HepG2 (cell line): ENCODE data around the gene EOMES. TPM values are rescaled to one million over a fixed set of nuclear protein-coding genes. Genes with fewer than 3 reads are reported as not detected.

ENCODE experiments used
- MEIS1 ChIP-seq: sonication (generic); formaldehyde crosslinking; IDR thresholded peaks from 2 replicates; pipeline ENCODE4 v1.9.0; 2021; ENCODE audit warnings: mild to moderate bottlenecking, missing genetic modification reagents, moderate library complexity, borderline replicate concordance
- PAF1 ChIP-seq: IDR thresholded peaks from 2 replicates; pipeline ENCODE4 v1.6.1; 2016; ENCODE audit warnings: missing genetic modification reagents, missing compliant biosample characterization
- RAD51 ChIP-seq: fragments of 450-650 bp; IDR thresholded peaks from 2 replicates; pipeline ENCODE4 v1.6.1; 2016; ENCODE audit warnings: borderline replicate concordance
- SAFB2 ChIP-seq: sonication (generic); formaldehyde crosslinking; IDR thresholded peaks from 2 replicates; pipeline ENCODE4 v1.5.1; 2020; ENCODE audit warnings: missing genetic modification reagents, low read depth, mild to moderate bottlenecking, borderline replicate concordance
- STAG1 ChIP-seq: sonication (generic); formaldehyde crosslinking; IDR thresholded peaks from 2 replicates; pipeline ENCODE4 v1.4.0; 2020; ENCODE audit warnings: missing genetic modification reagents
- ZNF567 ChIP-seq: sonication (generic); formaldehyde crosslinking; IDR thresholded peaks from 2 replicates; pipeline ENCODE4 v1.8.1; 2023; ENCODE audit warnings: mild to moderate bottlenecking, missing genetic modification reagents, borderline replicate concordance
- polyA plus RNA-seq, 8 experiments: library from polyadenylated mRNA; depleted of rRNA in 3 of 8; stranded (reverse) in 7 of 8; unstranded in 1 of 8; fragments of >200 nt; fragmentation: Illumina TruSeq in 4 of 8; extraction: Trizol in 4 of 8; gene quantifications; 2 replicates each; pipeline versions ENCODE4 v1.2.1 to v1.2.3, GENCODE V29; 2011 to 2016; ENCODE audit warnings: low read depth in 4 of 8, missing spikeins in 1 of 8, mixed read lengths in 1 of 8; ENCODE audit not compliant: insufficient read depth in 1 of 8
- total RNA-seq, 5 experiments: library from RNA; depleted of rRNA; stranded (reverse); fragments of >200 nt; fragmentation: Illumina TruSeq; extraction: Trizol; gene quantifications; 2 replicates each; pipeline ENCODE4 v1.2.3, GENCODE V29; 2016; ENCODE audit warnings: low read depth in 1 of 5
- TF ChIP-seq, protein P1 (sequence below): sonication (generic); formaldehyde crosslinking; IDR thresholded peaks from 2 replicates; pipeline ENCODE4 v1.4.0; 2020; ENCODE audit warnings: missing genetic modification reagents
- TF ChIP-seq, protein P2 (sequence below): sonication (generic); formaldehyde crosslinking; conservative IDR thresholded peaks from 2 replicates; pipeline ENCODE4 v1.4.0; 2020; ENCODE audit warnings: mild to moderate bottlenecking, missing genetic modification reagents, moderate library complexity

EOMES gene
- total and polyA plus RNA-seq, 2 of the 13 experiments (the other 11 are each of a cell fraction or from before 2014, with no cell fraction given), result 0.11 to 0.12 TPM

DNA sequence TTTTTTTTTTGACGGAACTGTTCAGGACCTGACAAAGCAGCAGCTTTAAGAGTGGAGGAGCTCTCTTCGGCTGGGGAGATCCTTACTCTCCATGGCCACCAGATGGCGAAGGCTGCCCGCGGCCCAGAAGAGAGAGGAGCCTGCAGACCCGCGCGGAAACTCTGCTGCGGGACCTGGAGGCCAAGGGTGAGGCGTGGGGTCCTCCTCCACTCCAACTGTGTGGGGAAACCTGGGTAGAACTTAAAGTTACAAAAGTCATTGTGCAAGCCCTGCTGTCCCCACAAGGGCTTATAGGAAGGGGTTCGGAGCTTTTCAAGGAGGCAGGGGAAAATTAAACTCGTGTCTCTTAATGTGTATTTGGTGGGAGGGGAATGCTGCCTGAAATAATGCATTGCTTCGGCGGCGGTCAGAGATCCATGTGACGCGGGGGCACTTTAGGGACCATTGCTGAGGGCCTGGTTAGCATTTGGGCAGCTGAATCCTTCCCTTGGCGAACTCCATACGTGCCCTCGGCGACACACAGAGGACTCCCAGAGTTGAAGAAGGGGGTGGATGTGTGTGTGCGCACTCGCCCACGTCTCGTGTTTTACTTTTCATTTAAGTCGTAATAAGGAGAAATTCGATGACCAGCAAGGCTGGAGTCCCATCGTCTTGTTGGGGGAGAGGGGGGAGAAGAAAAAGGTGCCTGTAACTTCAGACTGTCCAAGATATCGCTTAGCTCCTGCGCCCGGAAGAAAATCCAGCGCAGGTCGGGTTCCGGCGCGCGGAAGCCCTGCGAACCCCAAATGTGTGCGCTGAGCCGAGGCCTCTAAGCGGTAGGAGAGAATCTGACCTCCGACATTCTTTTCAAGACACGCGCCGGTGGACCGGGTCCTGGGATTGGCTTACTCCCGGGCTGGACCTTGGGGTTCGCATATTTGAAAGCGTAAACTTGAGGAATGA lies 9.7 kb downstream of the EOMES start (continued):
- TF ChIP-seq, protein P1, sequence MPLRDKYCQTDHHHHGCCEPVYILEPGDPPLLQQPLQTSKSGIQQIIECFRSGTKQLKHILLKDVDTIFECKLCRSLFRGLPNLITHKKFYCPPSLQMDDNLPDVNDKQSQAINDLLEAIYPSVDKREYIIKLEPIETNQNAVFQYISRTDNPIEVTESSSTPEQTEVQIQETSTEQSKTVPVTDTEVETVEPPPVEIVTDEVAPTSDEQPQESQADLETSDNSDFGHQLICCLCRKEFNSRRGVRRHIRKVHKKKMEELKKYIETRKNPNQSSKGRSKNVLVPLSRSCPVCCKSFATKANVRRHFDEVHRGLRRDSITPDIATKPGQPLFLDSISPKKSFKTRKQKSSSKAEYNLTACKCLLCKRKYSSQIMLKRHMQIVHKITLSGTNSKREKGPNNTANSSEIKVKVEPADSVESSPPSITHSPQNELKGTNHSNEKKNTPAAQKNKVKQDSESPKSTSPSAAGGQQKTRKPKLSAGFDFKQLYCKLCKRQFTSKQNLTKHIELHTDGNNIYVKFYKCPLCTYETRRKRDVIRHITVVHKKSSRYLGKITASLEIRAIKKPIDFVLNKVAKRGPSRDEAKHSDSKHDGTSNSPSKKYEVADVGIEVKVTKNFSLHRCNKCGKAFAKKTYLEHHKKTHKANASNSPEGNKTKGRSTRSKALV, result 0 out of 2 replicates have a peak, but pooled peaks have one; percentile 16
- TF ChIP-seq PAF1 (CRISPR knock-in tag) (no peak), STAG1 (peak; percentile 87), ZNF567 (CRISPR knock-in tag) (no peak), RAD51 (no peak), SAFB2 (CRISPR knock-in tag) (no peak), MEIS1 (CRISPR knock-in tag) (peak; percentile 41; the same call in 1 of the 2 replicates)
- TF ChIP-seq, protein P2, sequence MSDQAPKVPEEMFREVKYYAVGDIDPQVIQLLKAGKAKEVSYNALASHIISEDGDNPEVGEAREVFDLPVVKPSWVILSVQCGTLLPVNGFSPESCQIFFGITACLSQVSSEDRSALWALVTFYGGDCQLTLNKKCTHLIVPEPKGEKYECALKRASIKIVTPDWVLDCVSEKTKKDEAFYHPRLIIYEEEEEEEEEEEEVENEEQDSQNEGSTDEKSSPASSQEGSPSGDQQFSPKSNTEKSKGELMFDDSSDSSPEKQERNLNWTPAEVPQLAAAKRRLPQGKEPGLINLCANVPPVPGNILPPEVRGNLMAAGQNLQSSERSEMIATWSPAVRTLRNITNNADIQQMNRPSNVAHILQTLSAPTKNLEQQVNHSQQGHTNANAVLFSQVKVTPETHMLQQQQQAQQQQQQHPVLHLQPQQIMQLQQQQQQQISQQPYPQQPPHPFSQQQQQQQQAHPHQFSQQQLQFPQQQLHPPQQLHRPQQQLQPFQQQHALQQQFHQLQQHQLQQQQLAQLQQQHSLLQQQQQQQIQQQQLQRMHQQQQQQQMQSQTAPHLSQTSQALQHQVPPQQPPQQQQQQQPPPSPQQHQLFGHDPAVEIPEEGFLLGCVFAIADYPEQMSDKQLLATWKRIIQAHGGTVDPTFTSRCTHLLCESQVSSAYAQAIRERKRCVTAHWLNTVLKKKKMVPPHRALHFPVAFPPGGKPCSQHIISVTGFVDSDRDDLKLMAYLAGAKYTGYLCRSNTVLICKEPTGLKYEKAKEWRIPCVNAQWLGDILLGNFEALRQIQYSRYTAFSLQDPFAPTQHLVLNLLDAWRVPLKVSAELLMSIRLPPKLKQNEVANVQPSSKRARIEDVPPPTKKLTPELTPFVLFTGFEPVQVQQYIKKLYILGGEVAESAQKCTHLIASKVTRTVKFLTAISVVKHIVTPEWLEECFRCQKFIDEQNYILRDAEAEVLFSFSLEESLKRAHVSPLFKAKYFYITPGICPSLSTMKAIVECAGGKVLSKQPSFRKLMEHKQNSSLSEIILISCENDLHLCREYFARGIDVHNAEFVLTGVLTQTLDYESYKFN, result peak; percentile 29; the same call in 1 of the 2 replicates
